NB4 (cell line): ENCODE results near the gene NSD1.

Source experiments
- DNase-seq: peaks from one replicate; pipeline ENCODE4 v3.0.0; 2010; ENCODE audit warnings: low read depth
- H3K4me3 ChIP-seq: one replicate; pipeline ENCODE4 v1.5.1; 2011; ENCODE audit warnings: mild to moderate bottlenecking, low read depth, low read length, moderate library complexity
- CTCF ChIP-seq: IDR thresholded peaks from one replicate; pipeline ENCODE4 v1.5.1; 2012; ENCODE audit warnings: low read depth, low read length
- MYC ChIP-seq: IDR thresholded peaks from 2 replicates; pipeline ENCODE4 v1.6.1; 2011; ENCODE audit warnings: low read depth, low read length
- POLR2A ChIP-seq: IDR thresholded peaks from 2 replicates; pipeline ENCODE4 v1.6.1; 2011; ENCODE audit warnings: mild to moderate bottlenecking; ENCODE audit not compliant: insufficient read length; ENCODE audit errors: extremely low read depth
- TF ChIP-seq, protein P1 (sequence below): IDR thresholded peaks from 2 replicates; pipeline ENCODE4 v1.6.1; 2011; ENCODE audit warnings: low read depth, low read length

The NSD1 gene

GRCh38 chr5:177209610-177210009 is 76.0 kb downstream of the NSD1 start:
- TF ChIP-seq, protein P1, sequence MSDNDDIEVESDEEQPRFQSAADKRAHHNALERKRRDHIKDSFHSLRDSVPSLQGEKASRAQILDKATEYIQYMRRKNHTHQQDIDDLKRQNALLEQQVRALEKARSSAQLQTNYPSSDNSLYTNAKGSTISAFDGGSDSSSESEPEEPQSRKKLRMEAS = no peak
- TF ChIP-seq CTCF (no peak), MYC (no peak), POLR2A (no peak)
- no peak overlapping the region for H3K4me3 ChIP-seq
- DNase-seq = no peak

- no peak for DNase-seq
- no peak for TF ChIP-seq MYC
- TF ChIP-seq CTCF = no peak
- H3K4me3 ChIP-seq = no peak overlapping the region
These were observed 78.7 kb downstream of the NSD1 start for GRCh38 chr5:177212242-177212641.

- TF ChIP-seq, protein P1 = no peak
- TF ChIP-seq CTCF (no peak), POLR2A (no peak), MYC (no peak)
- no peak overlapping the region for H3K4me3 ChIP-seq
These were observed 87.0 kb downstream of the NSD1 start for GRCh38 chr5:177220576-177220975.

GRCh38 chr5:177222269-177222668 is 88.7 kb downstream of the NSD1 start:
- no peak overlapping the region for H3K4me3 ChIP-seq
- TF ChIP-seq POLR2A (no peak), MYC (no peak), CTCF (no peak)
- TF ChIP-seq, protein P1 = no peak
- DNase-seq = peak; percentile 17

More at GRCh38 chr5:177220576-177220975, 87.0 kb downstream of the NSD1 start:
- DNase-seq = no peak

DNA sequence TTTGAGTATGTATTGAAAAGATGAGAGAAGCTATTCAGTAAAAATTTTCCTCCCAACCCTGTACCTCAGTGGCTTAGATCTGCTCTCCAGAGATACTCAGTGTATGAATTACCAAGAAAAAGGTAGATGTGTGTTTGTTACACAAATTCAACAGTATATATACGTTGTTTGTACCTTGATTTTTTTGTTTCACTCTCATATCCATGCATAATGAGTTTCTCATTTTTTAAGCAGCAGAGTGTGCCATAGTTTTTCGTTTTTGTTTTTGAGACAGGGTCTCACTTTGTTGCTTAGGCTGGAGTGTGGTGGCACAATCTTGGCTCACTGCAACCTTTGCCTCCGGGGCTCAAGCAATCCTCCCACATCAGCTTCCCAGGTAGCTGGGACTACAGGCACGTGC is 92.2 kb downstream of the NSD1 start:
- TF ChIP-seq, protein P1 = no peak
- TF ChIP-seq MYC = no peak
- no peak for TF ChIP-seq CTCF
- no peak for TF ChIP-seq POLR2A
- DNase-seq = no peak
- H3K4me3 ChIP-seq = no peak overlapping the region

GRCh38 chr5:177226860-177227259 is 93.3 kb downstream of the NSD1 start:
- no peak for TF ChIP-seq CTCF
- TF ChIP-seq MYC = no peak
- TF ChIP-seq POLR2A = no peak
- TF ChIP-seq, protein P1 = no peak

More at GRCh38 chr5:177226860-177227259, 93.3 kb downstream of the NSD1 start:
- no peak for DNase-seq
- H3K4me3 ChIP-seq = no peak overlapping the region
